ENCODE measurements around the gene ZCCHC8.

GRCh38 chr12:122516544-122517361 is 16.0 kb upstream of the ZCCHC8 start:
- no peak for TF ChIP-seq CTCF (IDR thresholded peaks at IDR 0.05)
- TF ChIP-seq POLR2A (IDR thresholded peaks at IDR 0.05), result no peak
